SKM-1 treated with dmso at 0.1 percent for 144 hours (cell line): ENCODE data around the gene FOXR1.
"Not testable (repeated sequence)": the region's sequence is repeated elsewhere in the genome, so short reads cannot be mapped to it uniquely, and the experiment has no call there.

ENCODE experiments used
- DNase-seq: peaks from one replicate; lab custom pipeline; 2025; ENCODE audit not compliant: unreplicated experiment; lab: John Stamatoyannopoulos, UW

The FOXR1 gene

DNA sequence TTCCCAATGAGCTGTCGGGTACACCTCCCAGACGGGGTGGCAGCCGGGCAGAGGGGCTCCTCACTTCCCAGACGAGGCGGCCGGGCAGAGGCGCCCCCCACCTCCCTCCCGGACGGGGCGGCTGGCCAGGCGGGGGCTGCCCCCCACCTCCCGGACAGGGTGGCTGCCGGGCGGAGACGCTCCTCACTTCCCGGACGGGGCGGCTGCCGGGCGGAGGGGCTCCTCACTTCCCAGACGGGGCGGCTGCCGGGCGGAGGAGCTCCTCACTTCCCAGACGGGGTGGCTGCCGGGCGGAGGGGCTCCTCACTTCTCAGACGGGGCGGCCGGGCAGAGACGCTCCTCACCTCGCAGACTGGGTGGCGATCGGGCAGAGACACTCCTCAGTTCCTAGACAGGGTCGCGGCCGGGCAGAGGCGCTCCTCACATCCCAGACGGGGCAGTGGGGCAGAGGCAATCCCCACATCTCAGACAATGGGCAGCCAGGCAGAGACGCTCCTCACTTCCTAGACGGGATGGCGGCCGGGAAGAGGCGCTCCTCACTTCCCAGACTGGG lies 20.0 kb downstream of the FOXR1 start:
- not testable (repeated sequence) for DNase-seq

DNA sequence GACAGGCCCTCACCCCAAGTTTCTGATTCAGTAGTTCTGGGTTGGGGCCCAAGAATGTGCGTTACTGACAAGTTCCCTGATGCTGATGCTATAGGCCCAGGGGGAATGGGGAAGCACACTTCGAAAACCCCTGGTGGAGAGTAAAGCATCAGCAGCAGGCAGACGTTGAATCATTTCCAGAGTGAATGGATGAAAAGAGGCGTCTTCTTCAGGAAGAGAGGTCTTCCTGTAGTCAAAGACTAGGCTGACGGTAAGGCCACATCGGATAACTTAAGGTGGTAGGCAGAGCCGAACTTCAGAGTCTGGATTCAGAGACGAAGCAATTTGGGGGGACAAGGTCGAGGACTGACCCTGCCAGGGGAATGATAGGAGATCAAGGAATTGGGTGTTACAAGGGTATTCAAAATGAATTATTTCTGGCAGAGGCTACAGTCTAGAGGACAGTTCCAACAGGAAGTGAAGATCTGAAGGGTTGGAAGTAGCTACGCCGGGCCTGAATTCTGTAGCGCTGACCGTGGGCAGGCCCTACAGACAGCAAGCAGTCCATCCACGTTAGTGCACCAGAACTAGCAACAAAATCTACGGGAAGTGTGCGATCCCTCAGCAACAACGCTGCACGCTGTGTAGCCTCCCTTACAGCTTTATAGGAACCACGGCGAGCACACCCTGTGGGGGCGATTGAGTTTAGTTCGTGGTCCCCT lies 25.5 kb downstream of the FOXR1 start:
- DNase-seq: peak; percentile 21

DNA sequence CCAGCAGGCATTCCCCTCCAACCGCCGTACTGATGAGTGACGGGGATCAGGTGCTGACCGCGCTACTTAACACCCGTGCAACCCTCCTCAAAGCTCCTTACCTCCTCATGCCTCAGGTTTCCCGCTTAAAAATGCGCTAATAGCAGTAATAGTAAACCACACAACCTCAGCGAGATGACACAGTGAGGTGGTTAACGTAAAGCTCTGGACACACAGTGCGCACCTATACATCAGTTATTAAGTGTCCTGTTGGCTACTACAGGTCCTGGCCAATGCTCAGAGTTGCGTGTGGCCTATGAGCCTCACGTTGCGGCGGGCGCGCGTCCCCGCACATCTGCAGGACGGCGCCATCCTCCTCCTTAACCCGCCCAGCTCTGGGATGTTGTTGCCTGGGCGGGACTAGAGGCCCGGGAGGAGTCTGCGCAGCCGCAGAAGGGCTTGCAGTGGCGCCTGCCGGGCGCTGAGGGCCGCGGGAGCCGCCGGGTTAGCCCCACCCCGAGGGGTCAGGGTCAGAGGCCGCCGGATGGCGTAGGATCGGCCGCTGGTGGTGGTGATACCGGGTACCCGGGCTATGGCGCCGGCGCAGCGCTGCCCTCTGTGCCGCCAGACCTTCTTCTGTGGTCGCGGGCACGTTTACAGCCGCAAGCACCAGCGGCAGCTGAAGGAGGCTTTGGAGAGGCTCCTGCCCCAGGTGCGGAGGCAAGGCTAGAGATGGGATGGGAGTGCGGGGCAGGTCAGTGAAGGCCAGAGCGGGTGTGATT lies 26.2 kb downstream of the FOXR1 start, which contains the start of gene CENATAC:
Gene CENATAC, plus strand, starts transcription at position 512 of the 761 bp plus-strand sequence. Its CDS starts 60 bp downstream, at position 572.
- DNase-seq: peak; percentile 91

DNA sequence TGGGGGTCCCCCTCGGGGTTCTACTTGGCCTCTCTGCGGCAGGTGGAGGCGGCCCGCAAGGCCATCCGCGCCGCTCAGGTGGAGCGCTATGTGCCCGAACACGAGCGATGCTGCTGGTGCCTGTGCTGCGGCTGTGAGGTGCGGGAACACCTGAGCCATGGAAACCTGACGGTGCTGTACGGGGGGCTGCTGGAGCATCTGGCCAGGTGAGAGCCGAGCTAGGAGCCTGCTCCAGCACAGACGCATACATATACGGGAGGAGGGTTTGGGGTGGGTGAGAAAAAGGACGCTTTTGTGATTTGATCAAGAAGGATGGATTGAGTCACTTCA lies 26.8 kb downstream of the FOXR1 start:
- no peak for DNase-seq

DNA sequence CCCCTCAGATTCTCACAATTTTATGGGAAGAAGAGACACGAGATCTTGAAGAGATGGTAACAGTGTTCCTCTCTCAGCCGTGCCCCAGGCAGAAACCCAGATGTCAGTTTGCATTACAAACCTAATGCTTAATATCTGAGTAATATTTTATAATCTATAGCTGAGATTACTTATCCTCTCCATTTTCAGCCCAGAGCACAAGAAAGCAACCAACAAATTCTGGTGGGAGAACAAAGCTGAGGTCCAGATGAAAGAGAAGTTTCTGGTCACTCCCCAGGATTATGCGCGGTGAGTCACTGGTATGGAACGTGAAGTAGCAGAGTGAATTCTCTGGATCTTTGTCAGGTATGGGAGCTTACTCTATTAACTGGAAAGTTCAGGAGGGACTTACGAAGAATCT lies 27.3 kb downstream of the FOXR1 start:
- DNase-seq: no peak

DNA sequence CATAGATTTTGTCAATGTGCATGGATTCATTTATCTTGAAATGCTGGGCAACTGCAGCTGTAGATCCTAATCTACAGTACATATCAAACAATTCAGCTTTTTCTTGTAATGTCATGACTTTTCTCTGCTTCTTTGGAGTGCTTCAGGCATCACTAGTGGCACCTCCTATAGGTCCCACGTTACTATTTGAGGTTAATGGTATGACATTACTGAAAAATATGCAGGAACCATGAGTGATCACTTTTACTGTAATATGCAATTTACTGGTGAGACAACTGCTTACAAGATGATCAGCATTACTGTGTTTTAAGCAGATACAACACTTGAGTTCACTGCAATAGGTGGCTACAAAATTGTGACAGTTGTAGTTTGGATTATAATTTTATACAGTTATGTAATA lies 29.3 kb downstream of the FOXR1 start:
- DNase-seq: no peak

DNA sequence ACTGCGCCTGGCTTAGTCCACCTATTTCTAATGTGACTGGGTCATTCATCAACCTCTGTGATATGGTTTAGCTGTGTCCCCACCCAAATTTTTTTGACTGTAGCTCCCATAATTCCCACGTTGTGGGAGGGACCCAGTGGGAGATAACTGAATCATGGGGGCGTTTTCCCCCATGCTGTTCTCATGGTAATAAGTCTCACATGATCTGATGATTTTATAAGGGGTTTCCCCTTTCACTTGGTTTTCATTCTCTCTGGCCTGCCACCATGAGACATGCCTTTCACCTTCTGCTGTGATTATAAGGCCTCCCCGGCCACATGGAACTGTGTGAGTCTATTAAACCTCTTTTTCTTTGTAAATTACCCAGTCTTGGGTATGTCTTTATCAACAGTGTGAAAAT lies 35.1 kb downstream of the FOXR1 start:
- DNase-seq: no peak

DNA sequence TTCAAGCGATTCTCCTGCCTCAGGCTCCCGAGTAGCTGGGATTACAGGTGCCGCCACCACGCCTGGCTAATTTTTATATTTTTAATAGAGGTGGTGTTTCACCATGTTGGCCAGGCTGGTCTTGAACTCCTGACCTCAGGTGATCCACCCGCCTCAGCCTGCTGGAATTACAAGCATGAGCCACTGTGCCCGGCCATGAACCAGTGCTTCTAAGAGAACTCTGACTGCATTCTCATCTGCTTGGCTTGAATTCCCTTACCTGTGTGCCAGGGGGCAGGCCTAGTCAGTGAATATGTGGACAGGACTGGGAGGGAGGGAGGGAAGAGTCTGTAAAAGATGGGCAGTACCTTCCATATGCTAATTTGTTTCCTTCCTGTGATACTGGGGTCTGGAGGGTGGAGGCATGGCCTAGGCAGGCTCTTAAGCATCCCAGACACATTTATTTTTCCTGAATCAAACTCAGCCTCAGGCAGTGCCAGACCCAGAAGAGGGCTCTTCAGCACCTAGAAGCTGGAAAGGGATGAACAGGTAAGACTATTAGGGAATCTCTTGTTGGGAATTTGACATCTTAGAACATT lies 40.0 kb downstream of the FOXR1 start:
- DNase-seq: no peak

DNA sequence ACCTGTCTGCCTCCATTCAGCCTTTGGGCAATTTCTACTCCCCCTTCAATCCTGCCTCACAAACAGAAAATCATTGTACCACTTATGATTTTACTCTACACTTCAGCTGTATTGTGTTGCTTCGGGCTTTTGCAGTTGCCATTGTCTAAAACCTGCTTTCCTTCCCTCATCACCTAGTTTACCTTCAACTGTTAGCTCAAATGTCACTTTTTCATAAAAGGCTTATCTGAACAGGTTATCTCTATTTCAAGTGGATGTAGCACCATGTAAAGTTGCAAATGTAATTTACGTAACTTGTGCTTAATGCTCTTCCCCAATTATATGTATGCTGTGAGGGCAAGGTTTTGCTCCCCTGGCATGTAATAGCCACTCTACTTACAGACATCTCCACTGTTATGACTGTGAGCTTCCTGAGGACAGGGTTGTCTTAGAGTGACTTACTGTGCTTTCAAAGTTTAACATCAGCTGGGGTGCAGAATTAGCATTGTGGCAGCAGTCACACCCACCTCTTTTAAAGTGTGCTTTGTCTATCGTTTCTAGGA lies 41.1 kb downstream of the FOXR1 start:
- no peak for DNase-seq

DNA sequence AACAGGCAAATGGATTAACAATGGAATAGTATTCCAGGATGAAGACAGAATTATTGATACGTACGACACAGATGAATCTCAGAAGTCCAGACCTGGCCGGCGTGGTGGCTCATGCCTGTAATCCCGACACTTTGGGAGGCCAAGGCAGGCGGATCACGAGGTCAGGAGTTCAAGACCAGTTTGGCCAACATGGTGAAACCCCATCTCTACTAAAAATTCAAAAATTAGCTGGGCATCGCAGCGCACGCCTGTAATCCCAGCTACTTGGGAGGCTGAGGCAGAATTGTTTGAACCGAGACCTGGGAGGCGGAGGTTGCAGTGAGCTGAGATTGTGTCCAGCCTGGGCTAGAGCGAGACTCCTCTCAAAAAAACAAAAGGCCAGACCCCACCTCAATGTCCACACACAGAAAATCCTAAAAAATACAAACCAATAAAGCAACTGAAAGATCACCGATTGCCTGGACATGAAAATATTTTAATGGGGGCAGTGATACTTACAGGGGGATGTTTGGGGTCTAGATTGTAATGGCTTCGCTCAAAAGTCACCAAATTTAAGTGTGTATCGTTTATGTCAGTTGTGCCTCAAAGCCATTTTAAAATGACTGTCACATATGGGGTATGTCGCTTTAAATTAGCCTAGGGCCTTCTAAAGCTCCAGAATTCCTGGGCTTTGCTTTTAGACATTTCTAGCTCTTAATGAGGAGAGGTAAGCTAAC lies 42.8 kb downstream of the FOXR1 start:
- no peak for DNase-seq

DNA sequence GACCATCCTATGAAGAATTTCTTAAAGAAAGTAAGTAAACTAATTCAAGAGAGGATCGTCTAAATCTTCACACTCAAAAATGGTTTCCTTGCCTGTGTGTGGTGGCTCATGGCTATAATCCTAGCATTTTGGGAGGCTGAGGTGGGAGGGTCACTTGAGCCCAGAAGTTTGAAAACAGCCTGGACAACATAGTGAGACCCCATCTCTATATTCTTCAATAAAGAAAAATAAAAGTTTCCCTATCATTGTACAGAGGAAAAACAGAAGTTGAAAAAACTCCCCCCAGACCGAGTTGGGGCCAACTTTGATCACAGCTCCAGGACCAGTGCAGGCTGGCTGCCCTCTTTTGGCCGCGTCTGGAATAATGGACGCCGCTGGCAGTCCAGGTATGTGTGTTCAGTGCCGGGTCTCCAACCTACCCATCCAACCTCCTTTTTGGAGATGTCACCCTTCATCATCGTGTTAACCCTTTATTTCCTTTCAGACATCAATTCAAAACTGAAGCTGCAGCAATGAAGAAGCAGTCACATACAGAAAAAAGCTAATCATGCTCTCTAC lies 43.6 kb downstream of the FOXR1 start:
- no peak for DNase-seq

DNA sequence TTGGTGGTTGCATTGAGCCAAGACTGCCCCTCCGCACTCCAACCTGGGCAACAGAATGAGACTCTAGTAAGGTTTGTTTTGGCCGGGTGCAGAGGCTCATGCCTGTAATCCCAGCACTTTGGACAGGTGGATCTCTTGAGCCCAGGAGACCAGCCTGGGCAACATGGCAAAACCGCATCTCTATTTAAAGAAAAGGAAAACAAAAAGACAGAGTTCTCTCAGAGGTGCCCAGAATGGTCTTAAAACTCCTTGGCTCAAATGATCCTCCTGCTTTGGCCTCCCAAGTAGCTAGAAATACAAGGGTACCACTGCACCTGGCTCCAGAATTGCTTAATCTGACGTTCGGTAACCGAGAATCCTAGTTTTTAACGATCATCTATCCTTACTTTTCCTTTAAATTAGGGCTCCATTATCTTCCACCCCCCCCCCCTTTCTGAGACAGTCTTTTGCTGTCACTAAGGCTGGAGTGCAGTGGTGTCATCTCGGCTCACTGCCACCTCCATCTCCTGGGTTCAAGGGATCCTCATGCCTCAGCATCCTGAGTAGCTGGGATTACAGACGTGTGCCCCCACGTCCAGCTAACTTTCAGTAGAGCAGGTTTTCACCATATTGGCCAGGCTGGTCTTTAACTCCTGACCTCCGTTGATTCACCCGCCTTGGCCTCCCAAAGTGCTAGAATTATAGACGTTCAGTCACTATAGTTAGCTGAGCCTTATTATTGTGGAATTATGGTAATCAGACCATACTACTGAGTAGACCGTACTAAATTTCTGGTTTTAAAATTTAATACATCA lies 44.9 kb downstream of the FOXR1 start:
- DNase-seq: no peak

DNA sequence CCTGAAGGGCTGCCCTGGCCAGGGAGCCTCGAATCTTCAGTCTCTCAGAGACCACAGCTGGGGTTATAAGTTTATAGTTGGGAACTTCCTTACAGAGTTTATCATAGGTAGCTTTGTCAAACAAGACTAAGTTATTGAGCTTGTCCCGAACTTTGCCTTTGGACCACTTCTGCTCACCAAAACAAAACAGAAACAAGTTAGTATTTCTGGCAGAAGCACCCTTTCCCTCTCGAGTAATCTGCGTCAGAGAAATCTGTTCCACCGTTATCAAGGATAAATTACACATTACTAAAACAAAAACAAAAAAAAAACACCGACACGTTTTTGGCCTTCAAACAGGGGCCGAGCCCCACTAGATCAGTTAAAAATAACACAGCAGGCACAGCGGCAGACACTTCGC lies 45.8 kb downstream of the FOXR1 start:
- not testable (repeated sequence) for DNase-seq

DNA sequence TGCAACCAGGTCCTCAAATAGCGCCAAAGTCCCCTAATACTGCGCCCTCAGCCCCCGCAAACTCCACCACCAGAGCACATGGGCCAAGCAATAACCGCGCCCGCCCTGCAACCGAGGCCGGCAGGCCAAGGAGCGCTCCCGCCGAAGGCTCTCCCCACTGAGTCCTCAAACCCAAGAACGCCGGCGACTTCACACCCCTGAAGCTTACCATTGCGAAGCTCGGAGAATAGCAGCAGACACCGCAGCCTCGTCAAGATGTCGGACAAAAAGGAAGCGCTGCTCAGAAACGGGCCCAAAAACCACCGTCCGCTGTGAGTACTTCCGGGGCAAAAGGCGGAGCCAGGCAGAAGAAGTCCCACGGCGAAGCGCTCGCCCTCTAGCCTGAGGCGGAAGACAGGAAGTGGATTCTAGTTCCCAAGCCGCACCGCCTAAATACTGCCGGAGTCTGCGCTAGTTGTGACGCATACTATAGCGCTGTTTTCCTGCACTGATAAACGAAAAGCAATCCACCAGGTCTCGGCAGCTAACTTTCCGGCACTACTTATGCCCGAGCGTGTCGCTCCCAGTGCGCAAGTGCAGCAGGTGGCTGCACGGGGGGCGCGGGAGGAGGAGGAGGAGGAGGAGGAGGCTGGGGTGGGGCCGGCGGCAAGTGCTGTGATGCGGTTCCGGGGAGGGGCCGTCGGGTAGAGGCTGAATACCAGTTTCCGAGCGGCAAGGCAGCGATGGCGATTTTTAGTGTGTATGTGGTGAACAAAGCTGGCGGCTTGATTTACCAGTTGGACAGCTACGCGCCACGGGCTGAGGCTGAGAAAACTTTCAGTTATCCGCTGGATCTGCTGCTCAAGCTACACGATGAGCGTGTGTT lies 46.7 kb downstream of the FOXR1 start, which contains the start of the genes RPS25 and TRAPPC4:
Gene RPS25, minus strand, starts transcription at position 270 of the 865 bp plus-strand sequence. Its CDS starts 59 bp downstream, at position 211.
Gene TRAPPC4, plus strand, starts transcription at position 693 of the 865 bp plus-strand sequence. Its CDS starts 30 bp downstream, at position 723.
- DNase-seq: peak; percentile 96

DNA sequence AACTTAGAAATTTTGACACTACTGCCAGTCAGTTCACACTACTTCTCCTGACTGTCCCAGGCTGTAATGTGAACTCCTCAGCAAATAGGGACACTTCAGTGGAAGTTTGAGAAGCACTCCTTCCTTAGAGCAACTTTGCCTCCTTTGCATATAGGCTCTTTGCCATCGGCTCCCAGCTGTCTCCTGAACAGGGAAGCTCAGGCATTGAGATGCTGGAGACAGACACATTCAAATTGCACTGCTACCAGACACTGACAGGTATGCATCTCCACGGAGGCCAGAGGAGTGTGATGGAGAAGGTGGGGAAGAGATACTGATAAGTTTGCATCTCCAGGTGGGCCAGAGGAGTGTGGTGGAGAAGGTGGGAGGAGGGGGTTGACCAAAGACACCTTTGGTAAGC lies 48.4 kb downstream of the FOXR1 start:
- DNase-seq: no peak

DNA sequence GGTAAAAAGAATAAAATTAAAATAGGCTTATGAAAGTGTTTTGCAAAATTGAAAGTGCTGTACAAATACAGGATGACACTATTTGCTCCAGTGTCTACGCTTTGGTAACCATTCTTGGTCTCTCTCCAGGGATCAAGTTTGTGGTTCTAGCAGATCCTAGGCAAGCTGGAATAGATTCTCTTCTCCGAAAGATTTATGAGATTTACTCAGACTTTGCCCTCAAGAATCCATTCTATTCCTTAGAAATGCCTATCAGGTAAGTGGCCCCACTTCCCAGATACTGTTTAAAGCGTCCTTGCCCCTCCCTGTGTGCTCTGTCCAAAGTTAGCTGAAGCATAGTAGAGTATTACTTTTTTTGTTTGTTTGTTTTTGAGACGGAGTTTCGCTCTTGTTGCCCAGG lies 50.1 kb downstream of the FOXR1 start:
- DNase-seq: no peak

DNA sequence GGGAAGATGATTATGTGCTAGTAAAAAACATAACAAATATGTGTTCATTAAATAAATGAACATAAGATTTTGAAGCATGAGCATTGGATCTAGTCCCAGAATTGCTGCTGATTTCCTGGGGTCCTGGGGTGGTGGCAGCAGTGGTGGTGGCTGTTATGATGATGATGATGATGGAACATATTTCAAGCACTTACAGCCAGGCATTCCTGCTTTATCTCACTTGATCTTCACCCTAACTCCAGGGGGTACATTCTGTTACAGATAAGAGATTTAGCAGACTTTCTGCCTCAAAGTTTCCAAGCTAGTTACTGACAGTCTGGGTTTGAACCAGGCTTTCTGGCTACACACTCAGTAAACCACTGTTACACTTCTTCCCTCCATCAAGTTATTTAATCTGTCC lies 52.2 kb downstream of the FOXR1 start:
- DNase-seq: no peak

DNA sequence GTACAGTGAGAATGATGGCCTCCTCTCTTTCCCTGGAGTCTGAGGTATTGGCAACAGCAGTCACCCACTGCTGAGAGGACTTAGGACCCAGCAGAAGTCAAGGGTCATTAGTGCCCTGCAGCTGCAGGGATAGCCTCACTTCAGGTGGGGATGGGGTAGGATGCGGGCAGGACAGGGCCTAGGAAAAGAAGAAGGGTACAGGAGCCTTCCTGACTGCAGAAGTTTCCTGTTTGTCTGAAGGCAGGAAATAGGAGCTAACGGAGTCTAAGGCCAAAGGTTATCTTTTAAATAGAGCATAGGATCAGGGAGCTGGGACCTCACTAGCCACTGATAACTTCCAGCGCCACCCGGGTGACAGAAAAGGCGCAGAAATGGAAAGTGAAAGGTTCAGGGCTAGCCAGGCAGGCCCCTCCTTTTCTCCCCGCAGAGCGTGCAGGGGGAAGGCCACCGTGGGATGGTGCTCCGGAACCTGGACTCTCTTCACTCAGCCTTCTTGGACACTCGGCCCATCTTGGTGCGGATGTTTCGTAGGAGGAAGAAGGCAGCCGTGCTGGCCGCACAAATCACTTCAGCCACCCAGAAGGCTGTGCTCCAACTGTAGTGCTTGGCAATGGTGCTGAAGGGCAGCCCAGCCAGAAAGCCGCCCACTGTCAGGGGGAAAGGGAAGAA lies 53.0 kb downstream of the FOXR1 start:
- no peak for DNase-seq
